ENCODE measurements around the gene NFU1.
"Not testable (repeated sequence)": the region's sequence is repeated elsewhere in the genome, so short reads cannot be mapped to it uniquely, and the experiment has no call there.

The NFU1 gene

DNA sequence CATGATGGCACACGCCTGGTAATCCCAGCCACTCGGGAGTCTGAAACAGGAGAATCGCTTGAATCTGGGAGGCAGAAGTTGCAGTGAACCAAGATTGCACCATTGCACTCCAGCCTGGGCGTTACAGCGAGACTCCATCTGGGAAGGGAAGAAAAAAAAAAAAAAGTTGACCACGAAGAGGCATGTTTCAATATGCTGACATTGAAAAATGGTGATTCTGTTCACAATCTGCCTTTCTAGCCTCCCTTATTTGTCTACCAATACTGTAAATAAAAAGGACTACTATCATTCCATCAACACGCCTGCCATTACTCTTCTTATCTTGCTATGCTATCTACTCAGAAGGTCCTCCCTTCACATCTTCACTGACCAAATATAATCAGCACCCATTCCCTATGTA, 68.6 kb downstream of the NFU1 start:
- no peak overlapping the region for H3K4me3 ChIP-seq (ENCODE audit: low read depth, low read length)
- H3K27me3 ChIP-seq (ENCODE audit: control insufficient read depth, insufficient read depth, low read length): no peaks in the 10 kb centered on the region
- no peaks in the 10 kb centered on the region for H3K4me1 ChIP-seq (ENCODE audit: control insufficient read depth, insufficient read depth, low read length)
- H3K9ac ChIP-seq (ENCODE audit: low read depth, low read length): no peak overlapping the region
- H3K9me3 ChIP-seq (ENCODE audit: control insufficient read depth, insufficient read depth, low read length): no peaks in the 10 kb centered on the region
- peaks cover 23% of the 10 kb centered on the region for H3K36me3 ChIP-seq (ENCODE audit: control insufficient read depth, insufficient read depth, low read length)

- Histone ChIP-seq H3K4me3 (ENCODE audit: low read depth, low read length) (no peak overlapping the region), H3K9ac (ENCODE audit: low read depth, low read length) (no peak overlapping the region), H3K27me3 (ENCODE audit: control insufficient read depth, insufficient read depth, low read length) (no peaks in the 10 kb centered on the region), H3K36me3 (ENCODE audit: control insufficient read depth, insufficient read depth, low read length) (peaks cover 23% of the 10 kb centered on the region), H3K9me3 (ENCODE audit: control insufficient read depth, insufficient read depth, low read length) (no peaks in the 10 kb centered on the region), H3K4me1 (ENCODE audit: control insufficient read depth, insufficient read depth, low read length) (peaks cover 16% of the 10 kb centered on the region)
These were observed 77.9 kb downstream of the NFU1 start for GRCh38 chr2:69359371-69359770.

GRCh38 chr2:69358914-69359313, 78.3 kb downstream of the NFU1 start:
- Histone ChIP-seq H3K27me3 (ENCODE audit: control insufficient read depth, insufficient read depth, low read length) (no peaks in the 10 kb centered on the region), H3K36me3 (ENCODE audit: control insufficient read depth, insufficient read depth, low read length) (peaks cover 23% of the 10 kb centered on the region), H3K9ac (ENCODE audit: low read depth, low read length) (no peak overlapping the region), H3K4me1 (ENCODE audit: control insufficient read depth, insufficient read depth, low read length) (peaks cover 16% of the 10 kb centered on the region), H3K9me3 (ENCODE audit: control insufficient read depth, insufficient read depth, low read length) (no peaks in the 10 kb centered on the region), H3K4me3 (ENCODE audit: low read depth, low read length) (no peak overlapping the region)

DNA sequence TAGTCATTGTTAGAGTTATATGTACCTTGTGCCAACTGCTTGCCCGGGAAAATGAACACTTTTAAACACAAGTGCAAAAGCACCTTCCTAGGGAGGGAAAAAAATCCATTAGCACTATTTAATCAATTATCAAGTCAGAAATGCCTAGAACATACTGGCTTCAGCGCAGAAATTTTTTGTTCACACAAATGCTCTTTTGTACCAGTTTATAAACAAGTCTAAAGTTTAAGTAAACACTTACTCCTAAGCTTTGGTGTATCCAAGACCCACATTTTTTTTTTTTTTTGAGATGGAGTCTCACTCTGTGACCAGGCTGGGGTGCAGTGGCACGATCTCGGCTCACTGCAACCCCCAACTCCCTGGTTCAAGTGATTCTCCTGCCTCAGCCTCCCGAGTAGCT, 80.8 kb downstream of the NFU1 start:
- Histone ChIP-seq H3K4me3 (ENCODE audit: low read depth, low read length) (no peak overlapping the region), H3K9ac (ENCODE audit: low read depth, low read length) (no peak overlapping the region), H3K9me3 (ENCODE audit: control insufficient read depth, insufficient read depth, low read length) (no peaks in the 10 kb centered on the region), H3K36me3 (ENCODE audit: control insufficient read depth, insufficient read depth, low read length) (peaks cover 13% of the 10 kb centered on the region), H3K4me1 (ENCODE audit: control insufficient read depth, insufficient read depth, low read length) (peaks cover 16% of the 10 kb centered on the region), H3K27me3 (ENCODE audit: control insufficient read depth, insufficient read depth, low read length) (no peaks in the 10 kb centered on the region)

GRCh38 chr2:69354976-69355375, 82.3 kb downstream of the NFU1 start:
- H3K27me3 ChIP-seq (ENCODE audit: control insufficient read depth, insufficient read depth, low read length); H3K36me3 ChIP-seq (ENCODE audit: control insufficient read depth, insufficient read depth, low read length); H3K4me3 ChIP-seq (ENCODE audit: low read depth, low read length); H3K9me3 ChIP-seq (ENCODE audit: control insufficient read depth, insufficient read depth, low read length); H3K9ac ChIP-seq (ENCODE audit: low read depth, low read length): not testable (repeated sequence)
- H3K4me1 ChIP-seq (ENCODE audit: control insufficient read depth, insufficient read depth, low read length): peaks cover 16% of the 10 kb centered on the region

GRCh38 chr2:69353360-69353759, 83.9 kb downstream of the NFU1 start:
- H3K9ac ChIP-seq (ENCODE audit: low read depth, low read length): no peak overlapping the region
- H3K36me3 ChIP-seq (ENCODE audit: control insufficient read depth, insufficient read depth, low read length): peaks cover 9% of the 10 kb centered on the region
- no peaks in the 10 kb centered on the region for H3K27me3 ChIP-seq (ENCODE audit: control insufficient read depth, insufficient read depth, low read length)
- peaks cover under 1% of the 10 kb centered on the region for H3K4me1 ChIP-seq (ENCODE audit: control insufficient read depth, insufficient read depth, low read length)
- no peak overlapping the region for H3K4me3 ChIP-seq (ENCODE audit: low read depth, low read length)
- no peaks in the 10 kb centered on the region for H3K9me3 ChIP-seq (ENCODE audit: control insufficient read depth, insufficient read depth, low read length)

DNA sequence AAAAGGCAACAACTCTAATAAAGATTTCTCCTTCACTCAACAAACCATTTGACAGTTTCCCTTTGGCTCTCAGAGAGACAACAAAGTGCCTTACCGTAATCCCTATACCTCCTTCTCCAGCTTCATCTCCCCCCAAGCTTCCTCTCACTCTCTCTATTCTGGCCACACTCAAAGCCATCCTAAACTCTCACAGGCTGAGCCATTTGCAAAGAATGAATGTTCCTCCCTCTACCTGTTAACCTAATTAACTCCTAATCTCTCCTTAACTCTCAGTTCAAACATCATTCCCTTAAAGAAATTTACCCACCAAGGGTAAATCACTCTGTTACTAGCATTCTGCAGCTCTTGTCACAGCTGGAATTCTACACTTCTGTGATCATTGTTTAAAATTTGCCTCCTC, 88.5 kb downstream of the NFU1 start:
- Histone ChIP-seq H3K9ac (ENCODE audit: low read depth, low read length) (no peak overlapping the region), H3K4me1 (ENCODE audit: control insufficient read depth, insufficient read depth, low read length) (no peaks in the 10 kb centered on the region), H3K9me3 (ENCODE audit: control insufficient read depth, insufficient read depth, low read length) (no peaks in the 10 kb centered on the region), H3K36me3 (ENCODE audit: control insufficient read depth, insufficient read depth, low read length) (peaks cover 13% of the 10 kb centered on the region), H3K4me3 (ENCODE audit: low read depth, low read length) (no peak overlapping the region), H3K27me3 (ENCODE audit: control insufficient read depth, insufficient read depth, low read length) (no peaks in the 10 kb centered on the region)
